Non-pigmented ciliary epithelial cell (primary cell): ENCODE results near the gene FDXR.
"Not testable (repeated sequence)": the region's sequence is repeated elsewhere in the genome, so short reads cannot be mapped to it uniquely, and the experiment has no call there.

Source experiments
- DNase-seq: peaks from one replicate; pipeline ENCODE4 v3.0.0-alpha.2; 2010; ENCODE audit warnings: low read depth

The FDXR gene

GRCh38 chr17:74872313-74873036, at the start of gene FDXR:
FDXR (minus strand) TSS chr17:74872994; CDS start chr17:74872944, 50 bp downstream.
- DNase-seq = no peak

GRCh38 chr17:74922172-74922571, 49.4 kb upstream of the FDXR start:
- no peak for DNase-seq

- DNase-seq = no peak
Measured at GRCh38 chr17:74921769-74922168, 49.0 kb upstream of the FDXR start.

- no peak for DNase-seq
Measured at GRCh38 chr17:74921026-74921681, 48.4 kb upstream of the FDXR start.

- no peak for DNase-seq
Measured at GRCh38 chr17:74920642-74921025, 47.8 kb upstream of the FDXR start.

- DNase-seq = no peak
Measured at GRCh38 chr17:74920306-74920620, 47.5 kb upstream of the FDXR start.

GRCh38 chr17:74919440-74920305, 46.9 kb upstream of the FDXR start:
- DNase-seq = no peak

- DNase-seq = no peak
Measured at GRCh38 chr17:74918906-74919305, 46.1 kb upstream of the FDXR start.

GRCh38 chr17:74917430-74917829, 44.6 kb upstream of the FDXR start:
- no peak for DNase-seq

- DNase-seq = no peak
Measured at GRCh38 chr17:74916851-74917199, 44.0 kb upstream of the FDXR start.

GRCh38 chr17:74916136-74916850, 43.5 kb upstream of the FDXR start:
- no peak for DNase-seq

GRCh38 chr17:74911423-74911822, 38.6 kb upstream of the FDXR start:
- not testable (repeated sequence) for DNase-seq

- DNase-seq = not testable (repeated sequence)
Measured at GRCh38 chr17:74909097-74909496, 36.3 kb upstream of the FDXR start.

GRCh38 chr17:74907012-74907411, 34.2 kb upstream of the FDXR start:
- DNase-seq = no peak

GRCh38 chr17:74906214-74906793, 33.5 kb upstream of the FDXR start:
- not testable (repeated sequence) for DNase-seq

- DNase-seq = no peak
Measured at GRCh38 chr17:74904687-74905409, 32.1 kb upstream of the FDXR start.

- DNase-seq = no peak
Measured at GRCh38 chr17:74903671-74904070, 30.9 kb upstream of the FDXR start.

- DNase-seq = no peak
Measured at GRCh38 chr17:74903034-74903433, 30.2 kb upstream of the FDXR start.

- DNase-seq = no peak
Measured at GRCh38 chr17:74901353-74902135, 28.8 kb upstream of the FDXR start.

GRCh38 chr17:74900208-74900607, 27.4 kb upstream of the FDXR start:
- DNase-seq = no peak
